GM21515 (cell line): Measurements from ENCODE around the gene DLG2.

Experiments used
- ATAC-seq: cut with Tn5 transposase; IDR thresholded peaks from one replicate; pipeline ENCODE4 v1.9.1; 2021; ENCODE audit not compliant: unreplicated experiment

The DLG2 gene

GRCh38 chr11:84164728-84165127, 1462.4 kb downstream of the DLG2 start:
- ATAC-seq = no peak

GRCh38 chr11:84163116-84163515, 1464.0 kb downstream of the DLG2 start:
- ATAC-seq = no peak

- no peak for ATAC-seq
Observed at GRCh38 chr11:84157639-84158038, 1469.5 kb downstream of the DLG2 start.

- ATAC-seq = no peak
Observed at GRCh38 chr11:84146826-84147225, 1480.3 kb downstream of the DLG2 start.

GRCh38 chr11:84145616-84146185, 1481.4 kb downstream of the DLG2 start:
- no peak for ATAC-seq

GRCh38 chr11:84144531-84144930, 1482.6 kb downstream of the DLG2 start:
- ATAC-seq = no peak

- ATAC-seq = no peak
Observed at GRCh38 chr11:84142411-84142810, 1484.7 kb downstream of the DLG2 start.

- no peak for ATAC-seq
Observed at GRCh38 chr11:84140386-84141169, 1486.6 kb downstream of the DLG2 start.

GRCh38 chr11:84137960-84138359, 1489.2 kb downstream of the DLG2 start:
- no peak for ATAC-seq

- ATAC-seq = no peak
Observed at GRCh38 chr11:84137505-84137904, 1489.6 kb downstream of the DLG2 start.

- ATAC-seq = no peak
Observed at GRCh38 chr11:84136926-84137325, 1490.2 kb downstream of the DLG2 start.

GRCh38 chr11:84130646-84131427, 1496.3 kb downstream of the DLG2 start:
- no peak for ATAC-seq

GRCh38 chr11:84129961-84130576, 1497.1 kb downstream of the DLG2 start:
- ATAC-seq = no peak

- ATAC-seq = no peak
Observed at GRCh38 chr11:84128840-84129239, 1498.3 kb downstream of the DLG2 start.

GRCh38 chr11:84117394-84117793, 1509.8 kb downstream of the DLG2 start:
- ATAC-seq = no peak

- no peak for ATAC-seq
Observed at GRCh38 chr11:84106541-84106940, 1520.6 kb downstream of the DLG2 start.

- ATAC-seq = no peak
Observed at GRCh38 chr11:84105148-84105547, 1522.0 kb downstream of the DLG2 start.

- no peak for ATAC-seq
Observed at GRCh38 chr11:84103096-84103495, 1524.0 kb downstream of the DLG2 start.

GRCh38 chr11:84097186-84097585, 1530.0 kb downstream of the DLG2 start:
- ATAC-seq = no peak

GRCh38 chr11:84091212-84091986, 1535.7 kb downstream of the DLG2 start:
- no peak for ATAC-seq
